ENCODE data around the gene RAI1. TPM values are rescaled to one million over a fixed set of nuclear protein-coding genes. Genes with fewer than 3 reads are reported as not detected.

The RAI1 gene
- total RNA-seq, 1 donor, result 9.1 TPM

GRCh38 chr17:17783825-17784656 lies 102.8 kb downstream of the RAI1 start:
- DNase-seq (ENCODE audit: low read depth), result peak; percentile 36
- no peak for TF ChIP-seq CTCF (IDR thresholded peaks at IDR 0.05; ENCODE audit: insufficient read depth, low read length)
- peak overlapping the region; percentile 50 for H3K4me3 ChIP-seq (ENCODE audit: low read depth, low read length)

GRCh38 chr17:17784657-17785267 lies 103.5 kb downstream of the RAI1 start:
- DNase-seq (ENCODE audit: low read depth), result no peak
- TF ChIP-seq CTCF (IDR thresholded peaks at IDR 0.05; ENCODE audit: insufficient read depth, low read length), result peak; percentile 27
- H3K4me3 ChIP-seq (ENCODE audit: low read depth, low read length), result no peak overlapping the region

- DNase-seq (ENCODE audit: low read depth), result no peak
- TF ChIP-seq CTCF (IDR thresholded peaks at IDR 0.05; ENCODE audit: insufficient read depth, low read length), result no peak
- H3K4me3 ChIP-seq (ENCODE audit: low read depth, low read length), result no peak overlapping the region
Measured at GRCh38 chr17:17785407-17785806, 104.1 kb downstream of the RAI1 start.

GRCh38 chr17:17786998-17787397 lies 105.7 kb downstream of the RAI1 start:
- no peak overlapping the region for H3K4me3 ChIP-seq (ENCODE audit: low read depth, low read length)
- no peak for DNase-seq (ENCODE audit: low read depth)
- TF ChIP-seq CTCF (IDR thresholded peaks at IDR 0.05; ENCODE audit: insufficient read depth, low read length), result no peak

- DNase-seq (ENCODE audit: low read depth), result no peak
- no peak overlapping the region for H3K4me3 ChIP-seq (ENCODE audit: low read depth, low read length)
Measured at GRCh38 chr17:17787568-17787967, 106.3 kb downstream of the RAI1 start.

GRCh38 chr17:17788967-17789366 lies 107.7 kb downstream of the RAI1 start:
- no peak for TF ChIP-seq CTCF (IDR thresholded peaks at IDR 0.05; ENCODE audit: insufficient read depth, low read length)
- no peak for DNase-seq (ENCODE audit: low read depth)
- no peak overlapping the region for H3K4me3 ChIP-seq (ENCODE audit: low read depth, low read length)

More at GRCh38 chr17:17787568-17787967, 106.3 kb downstream of the RAI1 start:
- no peak for TF ChIP-seq CTCF (IDR thresholded peaks at IDR 0.05; ENCODE audit: insufficient read depth, low read length)

Data from fibroblast of the aortic adventitia (primary cell).